HG03175 (cell line): ENCODE results near the gene WASF2.
A peak's percentile ranks its signal among the peaks of the same experiment; 100 is the strongest.
"Not testable (repeated sequence)": the region's sequence is repeated elsewhere in the genome, so short reads cannot be mapped to it uniquely, and the experiment has no call there.

Experiments used
- ATAC-seq: cut with Tn5 transposase; IDR thresholded peaks from one replicate; pipeline ENCODE4 v1.9.1; 2021; ENCODE audit warnings: mild to moderate bottlenecking, moderate library complexity; ENCODE audit not compliant: unreplicated experiment

WASF2 gene

GRCh38 chr1:27499142-27499541 is 9.2 kb upstream of the WASF2 start:
- no peak for ATAC-seq

GRCh38 chr1:27496604-27497155 is 6.7 kb upstream of the WASF2 start:
- ATAC-seq = no peak

GRCh38 chr1:27492796-27493195 is 2.8 kb upstream of the WASF2 start:
- no peak for ATAC-seq

- no peak for ATAC-seq
Measured at GRCh38 chr1:27491748-27492700, 2.1 kb upstream of the WASF2 start.

- peak; percentile 13 for ATAC-seq
Measured at GRCh38 chr1:27489501-27489972, 430 bp downstream of the WASF2 start.

GRCh38 chr1:27487966-27488884 is 1.7 kb downstream of the WASF2 start:
- ATAC-seq = no peak

GRCh38 chr1:27485363-27485762 is 4.6 kb downstream of the WASF2 start:
- ATAC-seq = no peak

GRCh38 chr1:27483659-27484058 is 6.3 kb downstream of the WASF2 start:
- ATAC-seq = no peak

GRCh38 chr1:27481994-27482620 is 7.9 kb downstream of the WASF2 start:
- ATAC-seq = no peak

- ATAC-seq = no peak
Measured at GRCh38 chr1:27478098-27478497, 11.9 kb downstream of the WASF2 start.

GRCh38 chr1:27476237-27476636 is 13.7 kb downstream of the WASF2 start:
- ATAC-seq = no peak

- no peak for ATAC-seq
Measured at GRCh38 chr1:27475720-27476119, 14.2 kb downstream of the WASF2 start.

- no peak for ATAC-seq
Measured at GRCh38 chr1:27473755-27474154, 16.2 kb downstream of the WASF2 start.

- not testable (repeated sequence) for ATAC-seq
Measured at GRCh38 chr1:27472098-27472497, 17.9 kb downstream of the WASF2 start.

- ATAC-seq = no peak
Measured at GRCh38 chr1:27471477-27471876, 18.5 kb downstream of the WASF2 start.

- no peak for ATAC-seq
Measured at GRCh38 chr1:27469334-27469733, 20.6 kb downstream of the WASF2 start.

GRCh38 chr1:27468378-27468777 is 21.6 kb downstream of the WASF2 start:
- not testable (repeated sequence) for ATAC-seq

- no peak for ATAC-seq
Measured at GRCh38 chr1:27464926-27465647, 24.9 kb downstream of the WASF2 start.

GRCh38 chr1:27463916-27464315 is 26.1 kb downstream of the WASF2 start:
- ATAC-seq = not testable (repeated sequence)

- ATAC-seq = not testable (repeated sequence)
Measured at GRCh38 chr1:27458521-27458920, 31.4 kb downstream of the WASF2 start.
